ENCODE measurements around the gene MBD6. TPM values are rescaled to one million over a fixed set of nuclear protein-coding genes. Genes with fewer than 3 reads are reported as not detected.

The MBD6 gene
- total and polyA plus RNA-seq, 2 of the 8 experiments (the other 6 are each of a cell fraction or from before 2014, with no cell fraction given) = 3.9 to 32.3 TPM

- Histone ChIP-seq H3K56ac (replicated peaks; ENCODE audit: insufficient read length, low read depth, low read length) (no peak overlapping the region), H3K27me3 (replicated peaks in 1 of 4; ENCODE audit: control insufficient read depth in 3 of 4, extremely low read depth in 1 of 4, insufficient read depth in 3 of 4, low read length in 3 of 4) (peaks cover 20 to 35% (median 33%) of the 10 kb centered on the region in 4 experiments), H3K36me3 (ENCODE audit: control insufficient read depth in 2 of 4, insufficient read depth in 4 of 4, low read length in 3 of 4) (no peaks in the 10 kb centered on the region), H3K27ac (ENCODE audit: low read depth, low read length) (no peak overlapping the region), H3K4me2 (ENCODE audit: insufficient read depth in 1 of 2, low read depth in 2 of 2, low read length in 2 of 2) (no peak overlapping the region), H2BK12ac (ENCODE audit: low read depth, low read length) (peak overlapping the region; percentile 4; the same call in 1 of the 2 replicates), H3K4me3 (ENCODE audit: extremely low read depth in 1 of 4, insufficient read depth in 2 of 4, low read depth in 3 of 4, low read length in 4 of 4) (no peak overlapping the region), H3K14ac (ENCODE audit: insufficient read length) (no peak overlapping the region), H3K4me1 (replicated peaks in 1 of 4; ENCODE audit: control insufficient read depth in 3 of 4, insufficient read depth in 4 of 4, low read length in 3 of 4) (peaks cover 0 to 25% (median 11%) of the 10 kb centered on the region in 4 experiments; a peak in 6 of 7 replicates), H2BK20ac (ENCODE audit: low read length) (no peak overlapping the region), H4K8ac (ENCODE audit: extremely low read depth, insufficient read depth, low read length) (no peak overlapping the region), H4K5ac (ENCODE audit: insufficient read length, low read depth, low read length) (no peak overlapping the region), H2AK5ac (ENCODE audit: low read depth, low read length) (no peak overlapping the region), H3K18ac (ENCODE audit: extremely low read depth, low read length) (no peak overlapping the region), H4K91ac (replicated peaks; ENCODE audit: insufficient read length, low read length) (no peak overlapping the region), H3K23ac (ENCODE audit: insufficient read length) (no peak overlapping the region), H4K20me1 (replicated peaks in 1 of 2; ENCODE audit: control insufficient read depth in 1 of 2, insufficient read depth in 2 of 2, low read length in 2 of 2) (peaks cover 0 to 1% of the 10 kb centered on the region in 2 experiments), H3K79me1 (ENCODE audit: low read depth, low read length) (no peaks in the 10 kb centered on the region), H2BK15ac (ENCODE audit: low read length) (no peak overlapping the region), H2AFZ (ENCODE audit: low read length) (no peak overlapping the region), H2BK120ac (replicated peaks; ENCODE audit: low read depth, low read length) (no peak overlapping the region), H3K9me3 (ENCODE audit: insufficient read depth in 2 of 2, low read depth in 1 of 2, low read length in 1 of 2) (no peaks in the 10 kb centered on the region), H2BK5ac (ENCODE audit: low read depth, low read length) (no peak overlapping the region), H3K9ac (replicated peaks in 1 of 4; ENCODE audit: extremely low read depth in 1 of 4, low read depth in 3 of 4, low read length in 3 of 4) (no peak overlapping the region), H3K4ac (replicated peaks; ENCODE audit: insufficient read length, low read depth, low read length) (no peak overlapping the region), H3K79me2 (ENCODE audit: control insufficient read depth in 1 of 2, insufficient read depth in 2 of 2, low read length in 2 of 2) (no peaks in the 10 kb centered on the region), H3K23me2 (ENCODE audit: low read depth, low read length) (peaks cover 8% of the 10 kb centered on the region; the same call in 1 of the 2 replicates)
- ChIA-PET CTCF (ENCODE audit: partially characterized antibody) (interaction anchor here (1.0 to 25.1 kb wide), 4 partner anchors 8 to 252 kb away, joined by 3 to 441 read pairs (median 4); partner anchors contain the start of genes GLI1 and INHBE), POLR2A (ENCODE audit: partially characterized antibody) (no interaction called here)
- no peak for FAIRE-seq
- DNase-seq (ENCODE audit: low read depth in 1 of 2, low spot score in 2 of 2) = no peak
- TF ChIP-seq TEAD4 (IDR thresholded peaks at IDR 0.05; ENCODE audit: low read depth, low read length) (no peak), TAF7 (optimal IDR thresholded peaks at IDR 0.05; ENCODE audit: borderline replicate concordance, low read depth, low read length) (no peak), YY1 (IDR thresholded peaks at IDR 0.05; ENCODE audit: low read depth, low read length) (no peak), RFX5 (IDR thresholded peaks at IDR 0.05; ENCODE audit: borderline replicate concordance, low read depth, low read length) (no peak), MAX (IDR thresholded peaks at IDR 0.05) (no peak), EGR1 (IDR thresholded peaks at IDR 0.05; ENCODE audit: borderline replicate concordance, low read depth, low read length) (no peak), CREB1 (IDR thresholded peaks at IDR 0.05) (no peak), KDM5A (IDR thresholded peaks at IDR 0.05; ENCODE audit: low read length) (no peak), SUZ12 (IDR thresholded peaks at IDR 0.05; ENCODE audit: low read length) (no peak), ATF2 (IDR thresholded peaks at IDR 0.05; ENCODE audit: low read length) (no peak), HDAC6 (IDR thresholded peaks at IDR 0.05; ENCODE audit: low read depth, low read length) (no peak), NRF1 (IDR thresholded peaks at IDR 0.05; ENCODE audit: low read depth, low read length) (no peak), KDM1A (IDR thresholded peaks at IDR 0.05; ENCODE audit: borderline replicate concordance, low read length) (no peak), BCL11A (IDR thresholded peaks at IDR 0.05; ENCODE audit: low read depth in 2 of 2, low read length in 2 of 2) (no peak)
- 87% methylated on average over 10 of the region's 10 CpGs; no CpG with 5 or more reads in 1 of the 2 experiments for WGBS, 2 experiments (ENCODE audit: extremely low coverage in 1 of 2, insufficient coverage in 1 of 2, insufficient read length in 1 of 2, insufficient replicate concordance in 2 of 2, low coverage in 1 of 2, low lambda C conversion rate in 2 of 2, missing lambda C conversion rate in 1 of 2)
Measured at GRCh38 chr12:57479043-57479375, 43.6 kb upstream of the MBD6 start.

Measured in H1 (cell line).